Smooth muscle cell (in vitro differentiated cells): ENCODE measurements around the gene JARID2. TPM values are rescaled to one million over a fixed set of nuclear protein-coding genes. Genes with fewer than 3 reads are reported as not detected.

ENCODE experiments used
- DNase-seq: peaks from one replicate; lab custom pipeline; 2025; ENCODE audit not compliant: unreplicated experiment; lab: John Stamatoyannopoulos, UW
- H2AFZ ChIP-seq: fragments of 200-600 bp; sonication (generic); 2 replicates; pipeline ENCODE4 v1.6.0; 2016; ENCODE audit warnings: antibody characterized with exemption, low read depth, mild to moderate bottlenecking
- H3F3A ChIP-seq: fragments of 200-600 bp; sonication (generic); 2 replicates; pipeline ENCODE4 v1.6.0; 2017; ENCODE audit warnings: antibody characterized with exemption, low read depth
- H3K27ac ChIP-seq: fragments of 200-600 bp; sonication (generic); 2 replicates; pipeline ENCODE4 v1.5.1; 2016; ENCODE audit warnings: low read depth, mild to moderate bottlenecking
- H3K27me3 ChIP-seq: fragments of 200-600 bp; sonication (generic); 2 replicates; pipeline ENCODE4 v1.6.1; 2016; ENCODE audit warnings: low read depth, mild to moderate bottlenecking
- H3K36me3 ChIP-seq: fragments of 200-600 bp; sonication (generic); 2 replicates; pipeline ENCODE4 v1.5.1; 2016; ENCODE audit warnings: low read depth
- H3K4me1 ChIP-seq: fragments of 200-600 bp; sonication (generic); 2 replicates; pipeline ENCODE4 v1.5.1; 2016; ENCODE audit warnings: low read depth
- H3K4me2 ChIP-seq: fragments of 200-600 bp; sonication (generic); 2 replicates; pipeline ENCODE4 v1.6.0; 2016; ENCODE audit warnings: mild to moderate bottlenecking
- H3K4me3 ChIP-seq: fragments of 200-600 bp; sonication (generic); 2 replicates; pipeline ENCODE4 v1.5.1; 2016; ENCODE audit warnings: mild to moderate bottlenecking
- H3K79me2 ChIP-seq: fragments of 200-600 bp; sonication (generic); 2 replicates; pipeline ENCODE4 v1.6.0; 2016; ENCODE audit warnings: low read depth, mild to moderate bottlenecking
- H3K9ac ChIP-seq: fragments of 200-600 bp; sonication (generic); 2 replicates; pipeline ENCODE4 v1.6.0; 2016; ENCODE audit warnings: low read depth
- H3K9me3 ChIP-seq: fragments of 200-600 bp; sonication (generic); replicated peaks from 2 replicates; pipeline ENCODE4 v1.5.1; 2016; ENCODE audit warnings: low read depth
- H4K20me1 ChIP-seq: fragments of 200-600 bp; sonication (generic); 2 replicates; pipeline ENCODE4 v1.6.0; 2016; ENCODE audit warnings: low read depth
- CTCF ChIP-seq: fragments of 200-600 bp; sonication (generic); IDR thresholded peaks from 2 replicates; pipeline ENCODE4 v1.5.1; 2017; ENCODE audit warnings: borderline replicate concordance, mild to moderate bottlenecking, antibody characterized with exemption; ENCODE audit not compliant: insufficient read depth, poor library complexity, severe bottlenecking
- WGBS: methylation state at CpG from one replicate; pipeline ENCODE4 v1.1.7; 2016; ENCODE audit warnings: low lambda C conversion rate; 5-methylcytosine and 5-hydroxymethylcytosine counted together
- polyA plus RNA-seq: library from polyadenylated mRNA; unstranded; fragments of >200 nt; fragmentation: Nextera tagmentation; extraction: Ambion mirVana; gene quantifications from 2 replicates; pipeline ENCODE4 v1.2.1, GENCODE V29; 2016
- total RNA-seq: library from RNA; depleted of rRNA; stranded (reverse); fragments of >200 nt; gene quantifications from 2 replicates; pipeline ENCODE4 v1.2.3, GENCODE V29; 2014

JARID2 gene
- total and polyA plus RNA-seq, 2 experiments from 2014 or later = 5.2 to 10.2 TPM

- Histone ChIP-seq H3K9me3 (no peaks in the 10 kb centered on the region), H3F3A (no peaks in the 10 kb centered on the region), H3K9ac (no peak overlapping the region), H2AFZ (no peak overlapping the region), H4K20me1 (peaks cover 99% of the 10 kb centered on the region), H3K36me3 (no peaks in the 10 kb centered on the region), H3K4me1 (peaks cover 34% of the 10 kb centered on the region), H3K27ac (peak overlapping the region; percentile 52), H3K27me3 (no peaks in the 10 kb centered on the region), H3K79me2 (peaks cover 64% of the 10 kb centered on the region), H3K4me2 (peak overlapping the region; percentile 72), H3K4me3 (no peak overlapping the region)
- no peak for TF ChIP-seq CTCF
- DNase-seq = no peak
- WGBS = 60% methylated on average over 6 of the region's 6 CpGs
Measured at GRCh38 chr6:15364401-15365037, 118.7 kb downstream of the JARID2 start.

GRCh38 chr6:15365273-15365687, 119.4 kb downstream of the JARID2 start:
- no peak for TF ChIP-seq CTCF
- Histone ChIP-seq H4K20me1 (peaks cover 99% of the 10 kb centered on the region), H3K27me3 (no peaks in the 10 kb centered on the region), H2AFZ (no peak overlapping the region), H3K36me3 (no peaks in the 10 kb centered on the region), H3K9ac (peak overlapping the region; percentile 49), H3K79me2 (peaks cover 56% of the 10 kb centered on the region), H3K4me2 (peak overlapping the region; percentile 72), H3K9me3 (no peaks in the 10 kb centered on the region), H3K4me3 (peak overlapping the region; percentile 5), H3K4me1 (peaks cover 37% of the 10 kb centered on the region), H3F3A (no peaks in the 10 kb centered on the region), H3K27ac (peak overlapping the region; percentile 52)
- 10% methylated on average over 13 of the region's 13 CpGs for WGBS
- DNase-seq = peak; percentile 35

- DNase-seq = no peak
- peak overlapping the region; percentile 72 for H3K4me2 ChIP-seq
- no peaks in the 10 kb centered on the region for H3F3A ChIP-seq
- no peaks in the 10 kb centered on the region for H3K36me3 ChIP-seq
- H2AFZ ChIP-seq = no peak overlapping the region
- H3K79me2 ChIP-seq = peaks cover 49% of the 10 kb centered on the region
- no peaks in the 10 kb centered on the region for H3K27me3 ChIP-seq
- no peak for TF ChIP-seq CTCF
- H3K9me3 ChIP-seq = no peaks in the 10 kb centered on the region
- H3K4me3 ChIP-seq = no peak overlapping the region
- 41% methylated on average over 6 of the region's 6 CpGs for WGBS
- H3K27ac ChIP-seq = peak overlapping the region; percentile 17
- peaks cover 37% of the 10 kb centered on the region for H3K4me1 ChIP-seq
- peak overlapping the region; percentile 49 for H3K9ac ChIP-seq
- H4K20me1 ChIP-seq = peaks cover 99% of the 10 kb centered on the region
Measured at GRCh38 chr6:15366003-15366535, 120.2 kb downstream of the JARID2 start.

GRCh38 chr6:15366879-15367278, 121.0 kb downstream of the JARID2 start:
- H3K27me3 ChIP-seq = no peaks in the 10 kb centered on the region
- no peak overlapping the region for H3K9ac ChIP-seq
- 95% methylated on average over 2 of the region's 2 CpGs for WGBS
- DNase-seq = no peak
- H2AFZ ChIP-seq = no peak overlapping the region
- H3F3A ChIP-seq = no peaks in the 10 kb centered on the region
- peaks cover 46% of the 10 kb centered on the region for H3K79me2 ChIP-seq
- H3K4me1 ChIP-seq = peaks cover 37% of the 10 kb centered on the region
- TF ChIP-seq CTCF = no peak
- H3K27ac ChIP-seq = no peak overlapping the region
- no peak overlapping the region for H3K4me2 ChIP-seq
- no peak overlapping the region for H3K4me3 ChIP-seq
- H3K36me3 ChIP-seq = no peaks in the 10 kb centered on the region
- no peaks in the 10 kb centered on the region for H3K9me3 ChIP-seq
- peaks cover 99% of the 10 kb centered on the region for H4K20me1 ChIP-seq
